A204.1 (cell line): ENCODE data around the gene NCOA7.
"Not testable (repeated sequence)": the region's sequence is repeated elsewhere in the genome, so short reads cannot be mapped to it uniquely, and the experiment has no call there.

Source experiments
- FAIRE-seq: peaks from 2 replicates; lab custom pipeline; 2012; peaks lifted over from hg19 to GRCh38; lab: Jason Lieb, UNC

The NCOA7 gene

GRCh38 chr6:125791151-125791819 is 525 bp downstream of the NCOA7 start:
- no peak for FAIRE-seq

GRCh38 chr6:125791820-125792165 is 1.0 kb downstream of the NCOA7 start:
- peak; percentile 34 for FAIRE-seq

DNA sequence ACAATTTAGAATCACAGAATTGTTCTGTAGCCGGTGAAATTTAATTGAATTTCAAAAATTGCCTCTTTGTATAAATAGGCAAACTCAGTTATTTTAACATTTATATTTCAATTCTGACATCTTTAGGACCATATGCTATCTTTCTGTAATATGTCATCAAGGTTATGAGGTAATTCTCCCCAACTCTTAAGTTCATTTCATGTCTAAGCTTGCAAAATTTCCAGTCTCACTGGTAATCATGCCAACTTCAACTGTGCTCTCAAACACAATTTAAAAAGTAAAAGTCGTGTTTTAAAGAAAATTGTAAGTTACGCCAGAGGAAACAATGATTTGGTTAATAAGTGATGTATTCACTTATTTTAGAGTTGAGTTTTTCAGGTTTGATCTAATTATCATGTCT is 1.4 kb downstream of the NCOA7 start:
- FAIRE-seq = no peak

GRCh38 chr6:125792680-125793079 is 1.9 kb downstream of the NCOA7 start:
- no peak for FAIRE-seq

- FAIRE-seq = no peak
These were observed 2.5 kb downstream of the NCOA7 start for GRCh38 chr6:125793280-125793679.

DNA sequence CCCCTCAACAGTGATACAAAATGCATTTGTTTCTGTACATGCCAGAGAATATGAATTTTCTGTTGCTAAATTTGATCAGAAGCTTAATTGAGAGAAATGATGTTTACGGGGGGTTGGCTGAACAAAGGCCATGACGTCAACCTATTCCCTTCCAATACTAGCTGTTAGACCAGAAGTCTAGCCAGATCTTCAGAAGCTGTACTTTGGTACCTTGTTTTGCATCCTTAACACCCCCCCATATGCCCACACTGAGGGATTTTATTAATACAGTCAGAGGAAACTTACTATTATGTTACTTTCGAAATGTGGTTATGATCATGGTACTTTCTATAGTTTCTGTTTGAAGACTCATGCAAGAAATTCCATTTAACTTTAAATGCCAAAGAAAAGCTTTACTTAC is 3.1 kb downstream of the NCOA7 start:
- FAIRE-seq = no peak

- no peak for FAIRE-seq
These were observed 3.8 kb downstream of the NCOA7 start for GRCh38 chr6:125794342-125795137.

GRCh38 chr6:125795301-125795700 is 4.5 kb downstream of the NCOA7 start:
- FAIRE-seq = no peak

GRCh38 chr6:125797120-125797885 is 6.5 kb downstream of the NCOA7 start:
- no peak for FAIRE-seq

DNA sequence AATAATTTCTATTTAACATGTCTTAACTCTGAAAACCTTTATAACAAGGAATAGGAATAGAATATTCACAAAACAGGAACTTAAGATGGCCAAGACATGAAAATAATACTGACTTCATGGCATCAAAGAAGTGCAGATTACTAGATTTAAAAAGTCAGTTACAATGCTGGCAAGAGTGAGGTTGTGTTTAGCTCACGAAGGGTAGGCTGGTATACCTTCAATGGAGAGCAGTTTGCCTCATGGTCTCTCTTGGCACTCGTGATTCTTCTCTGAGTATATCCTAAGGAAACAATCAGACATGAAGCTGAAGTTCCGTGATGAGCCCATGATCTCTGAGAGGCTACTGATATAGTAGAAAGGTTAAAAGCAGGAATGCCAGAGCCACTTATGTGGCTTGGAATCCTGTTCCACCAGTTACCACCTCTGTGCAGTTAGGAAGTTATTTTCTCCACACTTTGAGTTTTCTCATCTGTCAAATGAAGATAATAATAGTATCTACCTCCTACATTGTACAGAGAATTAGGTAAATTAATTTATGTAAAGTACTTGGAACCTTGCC is 7.2 kb downstream of the NCOA7 start:
- no peak for FAIRE-seq

DNA sequence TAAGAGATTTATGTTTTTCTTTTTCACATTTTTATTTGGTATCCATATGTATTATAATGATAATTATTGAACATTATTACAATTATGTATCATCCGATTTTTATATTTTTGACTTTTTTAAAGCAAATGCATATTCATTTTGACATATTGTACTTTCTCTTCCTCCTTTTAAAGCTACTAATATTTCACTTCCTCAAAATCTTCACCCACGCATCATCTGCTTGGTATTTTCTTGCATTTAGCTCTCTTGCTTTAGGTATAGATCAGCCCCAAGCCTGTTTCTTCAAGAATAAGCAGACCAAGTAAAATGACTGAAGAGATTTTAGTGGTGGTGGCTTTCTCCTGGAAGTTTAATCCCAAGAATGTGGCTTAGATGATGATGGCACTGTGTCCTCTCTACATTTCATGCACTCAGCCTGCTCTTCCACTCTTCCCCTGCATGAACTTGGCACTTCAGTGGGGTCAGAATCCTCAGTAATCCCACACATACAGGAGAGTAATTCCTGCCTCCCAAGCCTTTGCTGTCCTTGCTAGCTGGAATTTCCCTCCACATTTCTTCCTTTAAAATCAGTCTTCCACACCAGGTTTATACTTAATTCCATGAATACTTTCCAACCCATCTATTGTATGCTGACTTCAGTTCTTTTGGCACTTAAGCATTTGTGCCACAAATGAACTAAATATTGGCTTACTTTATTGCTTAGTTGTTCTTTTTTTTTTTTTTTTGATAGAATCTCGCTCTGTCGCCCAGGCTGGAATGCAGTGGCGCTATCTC is 8.2 kb downstream of the NCOA7 start:
- FAIRE-seq = no peak

GRCh38 chr6:125802383-125802782 is 11.6 kb downstream of the NCOA7 start:
- FAIRE-seq = no peak

DNA sequence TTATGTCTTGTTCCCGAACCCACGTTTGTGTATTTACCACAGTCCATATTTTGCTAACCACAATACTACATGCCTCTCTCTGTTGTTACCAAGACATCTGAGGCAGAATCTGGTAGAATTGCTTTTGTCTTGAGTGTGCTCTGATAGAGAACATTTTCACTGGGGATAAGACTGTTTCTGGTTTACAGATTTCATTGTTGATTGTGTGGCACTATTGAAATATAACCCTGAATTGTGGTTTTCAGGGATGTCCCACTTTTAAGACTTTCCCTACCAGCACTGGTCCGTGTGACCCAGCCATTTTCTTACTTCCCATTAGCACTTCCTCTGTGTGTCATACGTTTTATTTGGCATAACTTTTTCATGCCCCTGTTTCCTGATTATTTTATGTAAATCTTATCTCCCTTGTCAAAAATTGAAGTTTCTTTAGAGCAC is 12.2 kb downstream of the NCOA7 start:
- FAIRE-seq = no peak

- no peak for FAIRE-seq
These were observed 13.5 kb downstream of the NCOA7 start for GRCh38 chr6:125804264-125804663.

DNA sequence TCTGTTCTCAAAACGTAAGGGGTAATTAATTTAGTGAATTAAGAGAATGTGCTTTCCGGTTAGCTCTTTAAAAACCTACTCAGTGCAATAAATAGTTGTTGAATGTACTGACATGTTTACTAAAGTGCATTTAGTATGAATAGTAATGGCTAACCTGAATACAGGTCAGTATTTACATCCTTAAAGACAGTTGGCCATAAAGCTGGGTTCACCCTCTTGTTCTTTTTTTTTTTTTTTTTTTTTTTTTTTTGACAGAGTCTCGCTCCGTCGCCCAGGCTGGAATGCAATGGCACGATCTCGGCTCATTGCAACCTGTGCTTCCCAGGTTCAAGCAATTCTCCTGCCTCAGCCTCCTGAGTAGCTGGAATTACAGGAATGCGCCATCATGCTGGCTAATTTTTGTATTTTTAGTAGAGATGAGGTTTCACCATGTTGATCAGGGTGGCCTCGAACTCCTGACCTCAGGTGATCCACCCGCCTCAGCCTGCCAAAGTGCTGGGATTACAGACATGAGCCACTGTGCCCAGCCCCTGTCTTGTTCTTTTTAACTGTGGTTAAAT is 14.2 kb downstream of the NCOA7 start:
- not testable (repeated sequence) for FAIRE-seq

DNA sequence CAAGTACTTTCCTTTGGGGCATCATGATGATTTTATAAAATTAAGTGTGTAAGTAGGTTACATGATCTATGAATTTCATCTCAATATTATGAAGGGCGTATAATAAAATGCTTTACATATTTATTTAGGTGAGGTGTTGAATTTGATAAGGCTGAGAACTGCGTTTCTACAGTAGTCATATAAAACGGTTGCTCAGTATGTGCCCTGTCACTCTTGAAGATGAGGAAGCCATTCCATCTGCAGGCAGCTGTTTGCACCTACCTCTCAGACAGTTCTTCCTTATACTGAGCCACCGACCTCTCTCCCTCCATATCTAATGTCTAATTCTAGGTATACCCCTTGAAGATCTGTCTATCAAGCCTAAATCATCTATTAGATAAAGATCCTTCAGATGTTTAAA is 16.1 kb downstream of the NCOA7 start:
- FAIRE-seq = no peak

- no peak for FAIRE-seq
These were observed 16.5 kb downstream of the NCOA7 start for GRCh38 chr6:125807293-125807692.

- no peak for FAIRE-seq
These were observed 17.3 kb downstream of the NCOA7 start for GRCh38 chr6:125808060-125808459.

DNA sequence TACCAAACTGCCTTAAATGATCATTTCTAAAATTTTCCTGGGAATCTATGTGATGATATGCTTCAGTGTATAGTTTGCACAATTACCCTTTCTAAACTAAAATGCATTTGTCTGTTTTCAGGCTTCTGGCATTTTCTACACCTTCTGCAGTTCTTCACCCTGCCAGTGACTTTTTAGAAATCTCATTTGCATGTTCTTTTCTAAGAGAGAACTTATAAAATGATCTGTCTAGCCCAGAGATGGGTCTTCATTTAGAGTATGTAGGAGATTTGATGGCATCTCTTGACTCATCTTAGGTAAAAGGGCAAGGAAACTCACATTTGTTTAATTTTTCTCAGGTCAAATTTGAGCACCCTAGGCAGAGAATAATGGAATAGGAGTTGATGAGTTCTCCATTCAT is 17.8 kb downstream of the NCOA7 start:
- no peak for FAIRE-seq

DNA sequence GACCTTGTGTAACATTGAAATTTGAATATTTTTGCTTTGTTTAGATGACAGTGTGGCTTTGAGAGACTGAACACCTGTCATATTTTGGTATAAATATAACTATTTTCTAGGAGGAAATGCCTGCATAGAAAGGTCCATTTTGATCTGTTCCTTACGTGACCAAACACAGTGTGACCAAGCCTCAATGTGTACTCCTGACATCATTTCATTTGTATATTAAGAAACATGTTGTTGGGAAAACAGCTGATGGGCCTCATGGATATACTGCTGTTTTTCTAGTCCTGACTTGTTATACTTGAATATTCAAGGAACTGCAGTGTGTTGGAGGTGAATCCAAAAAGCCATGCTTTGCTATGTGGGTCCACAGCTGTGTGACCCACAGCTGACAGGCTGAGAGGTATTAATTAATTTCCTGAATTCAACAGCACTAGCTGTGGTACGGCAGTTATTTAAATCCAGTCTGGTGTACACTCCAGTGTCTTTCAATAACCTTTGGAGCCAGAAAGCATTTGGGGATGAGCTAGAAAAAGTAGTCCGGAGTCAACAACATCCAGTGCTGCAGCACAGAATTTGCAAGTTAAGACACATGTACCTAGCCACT is 18.9 kb downstream of the NCOA7 start:
- FAIRE-seq = no peak

- no peak for FAIRE-seq
These were observed 19.7 kb downstream of the NCOA7 start for GRCh38 chr6:125810445-125810844.
